ENCODE results near the gene WDR27. TPM values are rescaled to one million over a fixed set of nuclear protein-coding genes. Genes with fewer than 3 reads are reported as not detected.

Gene WDR27
- total and polyA plus RNA-seq, 10 of the 15 experiments (the other 5 are each of a cell fraction or from before 2014, with no cell fraction given), result 1.9 to 33.2 (median 19.0) TPM

DNA sequence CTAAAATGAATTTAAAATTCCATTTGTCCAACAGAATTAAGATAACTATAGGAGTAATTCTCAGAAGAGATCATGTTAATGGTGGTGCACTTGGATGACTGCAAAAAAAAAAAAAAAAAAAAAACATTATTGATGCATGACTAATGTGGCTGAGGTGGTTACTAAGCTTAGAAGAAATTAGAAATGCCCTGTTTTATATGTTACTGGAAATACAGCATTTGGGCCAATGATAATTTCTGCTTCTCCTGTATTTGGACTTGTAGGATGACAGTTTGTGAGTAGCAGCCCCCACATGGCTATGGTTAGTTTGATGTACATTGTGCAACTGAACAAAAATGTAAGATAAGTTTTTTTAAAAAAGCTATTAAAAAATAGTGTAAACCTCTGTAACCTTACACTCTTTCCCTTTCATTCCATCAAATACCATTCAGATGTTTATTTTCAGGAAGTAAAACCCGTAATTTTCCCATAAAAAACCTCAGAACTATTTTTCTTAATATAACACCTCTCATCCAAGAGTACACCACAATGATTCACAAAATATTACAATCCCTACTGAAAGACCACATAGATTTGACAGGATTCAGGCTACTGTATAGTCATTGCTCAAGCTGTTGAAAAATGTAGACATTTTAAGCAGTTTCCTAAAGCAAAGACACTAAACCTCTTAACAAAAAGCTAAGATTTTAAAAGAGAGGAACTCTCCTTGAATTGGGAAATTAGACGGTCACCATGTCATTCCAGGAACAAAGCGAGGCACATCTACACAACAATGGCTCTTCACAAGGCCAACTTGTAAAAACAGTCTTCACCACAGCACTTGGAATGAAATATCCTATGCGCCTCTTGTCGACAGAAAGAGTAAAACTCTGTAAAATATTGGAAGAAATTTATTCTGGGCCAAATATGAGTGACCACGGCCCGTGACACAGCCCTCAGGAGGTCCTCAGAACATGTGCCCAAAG is 83.0 kb downstream of the WDR27 start:
- RAD21 ChIA-PET (ENCODE audit: unreplicated experiment), result no interaction called here
- ATAC-seq, result no peak
- SMC1A ChIA-PET (ENCODE audit: uncharacterized antibody, unreplicated experiment), result no interaction called here
- TF ChIP-seq CREM (IDR thresholded peaks at IDR 0.05; ENCODE audit: low read depth), result no peak
- TF ChIP-seq EGR1 (IDR thresholded peaks at IDR 0.05; ENCODE audit: borderline replicate concordance in 1 of 2, low read depth in 2 of 2, low read length in 2 of 2), result no peak
- TF ChIP-seq ZNF217 (IDR thresholded peaks at IDR 0.05), result no peak
- TF ChIP-seq SREBF1 (IDR thresholded peaks at IDR 0.05; ENCODE audit: low read length), result no peak
- no peak for TF ChIP-seq GATAD2B (conservative IDR thresholded peaks at IDR 0.05; ENCODE audit: low read depth)
- TF ChIP-seq, protein P1, sequence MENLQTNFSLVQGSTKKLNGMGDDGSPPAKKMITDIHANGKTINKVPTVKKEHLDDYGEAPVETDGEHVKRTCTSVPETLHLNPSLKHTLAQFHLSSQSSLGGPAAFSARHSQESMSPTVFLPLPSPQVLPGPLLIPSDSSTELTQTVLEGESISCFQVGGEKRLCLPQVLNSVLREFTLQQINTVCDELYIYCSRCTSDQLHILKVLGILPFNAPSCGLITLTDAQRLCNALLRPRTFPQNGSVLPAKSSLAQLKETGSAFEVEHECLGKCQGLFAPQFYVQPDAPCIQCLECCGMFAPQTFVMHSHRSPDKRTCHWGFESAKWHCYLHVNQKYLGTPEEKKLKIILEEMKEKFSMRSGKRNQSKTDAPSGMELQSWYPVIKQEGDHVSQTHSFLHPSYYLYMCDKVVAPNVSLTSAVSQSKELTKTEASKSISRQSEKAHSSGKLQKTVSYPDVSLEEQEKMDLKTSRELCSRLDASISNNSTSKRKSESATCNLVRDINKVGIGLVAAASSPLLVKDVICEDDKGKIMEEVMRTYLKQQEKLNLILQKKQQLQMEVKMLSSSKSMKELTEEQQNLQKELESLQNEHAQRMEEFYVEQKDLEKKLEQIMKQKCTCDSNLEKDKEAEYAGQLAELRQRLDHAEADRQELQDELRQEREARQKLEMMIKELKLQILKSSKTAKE (IDR thresholded peaks at IDR 0.05; ENCODE audit: low read depth, poor library complexity, severe bottlenecking), result no peak
- no peak for TF ChIP-seq SRF (IDR thresholded peaks at IDR 0.05; ENCODE audit: low read depth in 2 of 2, low read length in 2 of 2)
- no peak for TF ChIP-seq ATF3 (IDR thresholded peaks at IDR 0.05; ENCODE audit: borderline replicate concordance, extremely low read depth, low read depth, low read length)
- TF ChIP-seq, protein P2, sequence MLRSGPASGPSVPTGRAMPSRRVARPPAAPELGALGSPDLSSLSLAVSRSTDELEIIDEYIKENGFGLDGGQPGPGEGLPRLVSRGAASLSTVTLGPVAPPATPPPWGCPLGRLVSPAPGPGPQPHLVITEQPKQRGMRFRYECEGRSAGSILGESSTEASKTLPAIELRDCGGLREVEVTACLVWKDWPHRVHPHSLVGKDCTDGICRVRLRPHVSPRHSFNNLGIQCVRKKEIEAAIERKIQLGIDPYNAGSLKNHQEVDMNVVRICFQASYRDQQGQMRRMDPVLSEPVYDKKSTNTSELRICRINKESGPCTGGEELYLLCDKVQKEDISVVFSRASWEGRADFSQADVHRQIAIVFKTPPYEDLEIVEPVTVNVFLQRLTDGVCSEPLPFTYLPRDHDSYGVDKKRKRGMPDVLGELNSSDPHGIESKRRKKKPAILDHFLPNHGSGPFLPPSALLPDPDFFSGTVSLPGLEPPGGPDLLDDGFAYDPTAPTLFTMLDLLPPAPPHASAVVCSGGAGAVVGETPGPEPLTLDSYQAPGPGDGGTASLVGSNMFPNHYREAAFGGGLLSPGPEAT (IDR thresholded peaks at IDR 0.05; ENCODE audit: low read depth), result no peak
- no peak for TF ChIP-seq RAD21 (IDR thresholded peaks at IDR 0.05; ENCODE audit: insufficient read depth, low read depth, low read length)
- no peak for TF ChIP-seq NFYB (IDR thresholded peaks at IDR 0.05; ENCODE audit: insufficient read depth, low read depth, low read length)
- no peak for TF ChIP-seq FOS (IDR thresholded peaks at IDR 0.05; ENCODE audit: borderline replicate concordance, extremely low read depth, insufficient read length)
- Histone ChIP-seq H3K27me3 (replicated peaks in 1 of 2; ENCODE audit: control insufficient read depth in 2 of 2, insufficient read depth in 2 of 2, low read length in 1 of 2) (no peaks in the 10 kb centered on the region), H3K4me1 (ENCODE audit: control insufficient read depth, insufficient read depth, low read length) (no peaks in the 10 kb centered on the region), H3K79me2 (ENCODE audit: control insufficient read depth, insufficient read depth, low read length) (no peaks in the 10 kb centered on the region), H2AFZ (ENCODE audit: control insufficient read depth, low read depth, low read length) (no peak overlapping the region), H3K9ac (ENCODE audit: control insufficient read depth, insufficient read depth, low read length) (no peak overlapping the region), H3K36me3 (ENCODE audit: control insufficient read depth in 2 of 2, insufficient read depth in 2 of 2, low read length in 1 of 2) (no peaks in the 10 kb centered on the region), H3K9me3 (replicated peaks; ENCODE audit: control insufficient read depth, insufficient read depth, low read length) (no peaks in the 10 kb centered on the region), H3K4me3 (no peak overlapping the region), H3K4me2 (ENCODE audit: control insufficient read depth, insufficient read depth) (no peak overlapping the region), H4K20me1 (ENCODE audit: control insufficient read depth, insufficient read depth) (no peaks in the 10 kb centered on the region), H3K27ac (ENCODE audit: control insufficient read depth, insufficient read depth) (no peak overlapping the region)
- CTCF ChIA-PET, result no interaction called here
- intact Hi-C loops (cut with micrococcal nuclease; ENCODE audit: unreplicated experiment) (no loop called here), in situ Hi-C loops (cut with MboI) (no loop called here)
- POLR2A ChIA-PET, result no interaction called here
- 94% methylated on average over 7 of the region's 7 CpGs for WGBS (ENCODE audit: insufficient coverage, insufficient replicate concordance, low lambda C conversion rate, missing lambda C conversion rate)
- DNase-seq (ENCODE audit: low read depth, low spot score), result no peak
- no TSS peak for BruUV-seq (replicated peaks)
- no peak for FAIRE-seq
